HG02970 (cell line): ENCODE measurements around the gene KRTAP6-2.

Experiments
- ATAC-seq: cut with Tn5 transposase; IDR thresholded peaks from one replicate; pipeline ENCODE4 v1.9.1; 2021; ENCODE audit warnings: mild to moderate bottlenecking, moderate library complexity, moderate number of reproducible peaks; ENCODE audit not compliant: unreplicated experiment, low FRiP score

Gene KRTAP6-2

DNA sequence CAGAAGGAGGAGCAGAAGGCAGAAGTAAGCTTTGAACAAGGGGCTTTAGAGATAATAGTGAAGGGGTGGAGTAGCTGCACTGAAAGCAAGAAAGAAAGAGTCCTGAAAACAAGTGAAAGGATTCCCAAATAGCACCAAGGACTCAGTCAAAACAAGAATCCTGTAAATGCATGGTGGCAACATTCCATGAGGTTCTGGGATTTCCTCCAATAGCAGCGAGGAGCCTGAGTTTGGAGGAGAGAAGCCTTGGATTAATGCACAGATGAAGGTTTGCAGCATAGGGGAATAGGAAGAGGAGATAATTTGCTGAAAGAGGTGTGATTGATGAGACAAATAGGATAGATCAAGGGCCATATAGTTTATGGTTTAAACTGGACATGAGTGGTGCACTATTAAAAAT is 19.4 kb downstream of the KRTAP6-2 start:
- no peak for ATAC-seq

DNA sequence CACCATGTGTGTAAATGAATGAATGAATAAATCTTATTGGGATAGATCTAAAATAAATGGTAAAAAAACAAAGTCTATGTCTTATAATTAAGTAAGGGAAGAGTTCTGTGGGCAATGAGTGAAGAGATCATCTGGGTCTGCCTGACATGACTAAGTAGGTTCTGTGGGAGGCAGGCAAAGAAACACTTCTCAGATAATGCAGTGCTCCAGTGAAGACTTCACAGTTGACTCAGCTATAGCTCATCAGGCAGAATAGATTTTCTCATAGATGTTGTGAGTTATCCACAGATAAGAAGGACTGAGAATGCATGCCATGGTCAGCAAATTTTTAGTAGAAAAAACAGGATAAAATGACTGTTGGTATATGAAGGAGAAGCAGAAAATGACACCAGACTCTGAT is 20.9 kb downstream of the KRTAP6-2 start:
- ATAC-seq, result no peak

DNA sequence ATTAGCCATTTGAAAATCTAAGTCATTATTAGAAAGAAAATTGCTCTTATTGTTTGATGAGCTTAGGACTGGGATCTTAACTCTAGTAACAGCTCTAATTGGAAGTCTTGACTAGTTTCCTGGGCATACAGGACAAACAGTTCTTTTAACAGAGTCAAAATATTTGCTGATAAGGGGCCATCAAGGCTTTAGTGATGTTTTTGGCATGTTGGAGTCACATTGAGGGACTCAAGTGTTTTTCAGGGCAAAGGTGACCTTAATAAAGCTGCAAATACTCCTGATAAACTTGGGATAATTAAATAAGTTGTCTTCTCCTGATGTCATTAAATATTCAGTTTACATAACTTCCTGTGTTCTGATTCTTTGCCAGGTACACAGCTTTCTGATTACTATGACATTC is 31.1 kb downstream of the KRTAP6-2 start:
- no peak for ATAC-seq

DNA sequence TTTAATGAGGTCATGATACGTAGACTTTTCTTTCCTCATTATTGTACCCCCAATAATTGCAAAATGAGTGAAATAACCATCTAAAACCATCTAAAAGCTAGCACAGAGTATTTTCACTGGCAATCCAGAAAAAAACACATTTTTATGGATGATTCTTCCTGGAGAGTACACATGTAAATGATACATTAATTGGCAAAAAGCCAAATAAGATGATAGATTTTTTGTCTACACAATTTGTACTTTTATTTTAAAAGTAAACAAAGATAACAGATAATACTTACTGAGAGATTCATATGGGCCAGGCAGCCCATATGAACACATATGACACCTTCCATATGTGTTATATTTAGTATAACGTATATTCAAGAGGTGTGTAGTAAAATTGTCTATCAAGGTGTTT is 35.1 kb downstream of the KRTAP6-2 start:
- ATAC-seq, result no peak

DNA sequence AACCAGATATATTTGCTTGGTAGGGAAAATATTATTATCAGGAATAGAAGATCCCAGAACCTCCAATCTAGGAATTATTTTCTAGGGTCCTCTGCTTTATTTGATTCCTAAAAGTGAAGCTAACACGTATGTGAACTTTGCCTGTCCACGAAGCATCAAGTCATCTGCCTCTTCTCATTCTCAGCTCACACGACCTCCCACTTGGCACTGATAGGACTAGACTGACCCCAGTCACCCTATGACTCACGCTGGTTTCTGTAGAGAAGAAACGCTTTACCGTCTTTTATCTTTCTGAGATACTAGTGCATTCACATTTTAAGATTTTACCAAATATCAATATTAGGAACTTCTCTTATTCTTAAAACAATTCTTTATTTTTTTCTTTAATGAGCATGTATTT is 35.6 kb downstream of the KRTAP6-2 start:
- no peak for ATAC-seq

DNA sequence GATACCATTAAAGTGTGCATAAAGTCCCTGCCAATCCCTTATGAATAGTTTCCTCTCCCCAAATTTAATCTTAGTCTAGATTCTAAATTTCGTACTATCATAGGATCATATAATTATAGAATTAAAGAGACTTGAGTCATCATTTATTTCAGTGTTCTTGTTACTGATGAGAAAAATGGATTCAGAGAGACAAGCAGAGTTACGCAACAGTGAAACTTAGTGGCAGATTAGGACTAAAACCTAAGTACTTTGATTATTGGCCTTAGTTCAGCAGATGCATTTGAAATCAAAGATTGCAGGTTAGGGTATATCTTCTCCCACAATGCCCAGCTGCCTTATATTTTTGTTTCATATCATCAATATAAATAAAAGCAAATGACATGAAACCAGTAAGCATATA is 36.7 kb downstream of the KRTAP6-2 start:
- ATAC-seq, result no peak

DNA sequence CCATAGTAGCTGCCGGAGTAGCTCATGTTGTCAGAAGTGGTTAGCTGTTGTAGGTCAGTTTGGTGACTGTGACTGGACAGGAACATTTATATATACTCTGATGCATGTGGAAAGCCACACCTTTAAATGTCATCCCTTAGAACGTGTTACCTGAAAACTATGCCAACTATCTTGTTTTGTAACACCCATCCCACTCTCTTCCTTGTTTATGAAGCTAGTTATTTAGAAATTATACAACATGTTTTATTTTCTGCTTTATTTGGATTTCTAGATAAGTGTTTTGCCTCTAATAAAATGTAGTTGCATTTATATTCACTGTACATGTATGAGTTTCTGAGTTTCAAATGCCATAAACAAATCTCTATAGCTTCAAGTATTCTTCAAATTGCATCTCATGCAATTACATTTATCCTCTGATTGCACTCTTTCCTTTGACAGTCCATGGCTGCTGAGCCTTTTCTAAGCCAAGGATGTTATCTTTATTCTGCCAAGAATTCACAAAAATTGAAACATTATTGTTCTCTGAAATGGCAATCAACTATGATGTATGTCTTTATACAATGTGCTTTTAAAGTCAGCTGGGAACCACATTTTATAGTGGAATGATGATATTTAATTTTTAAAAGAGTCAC is 37.3 kb downstream of the KRTAP6-2 start, which contains the start of gene KRTAP19-7:
KRTAP19-7 (minus strand) TSS at position 51 of the 632 bp plus-strand sequence; CDS start at position 26, 25 bp downstream.
- no peak for ATAC-seq

DNA sequence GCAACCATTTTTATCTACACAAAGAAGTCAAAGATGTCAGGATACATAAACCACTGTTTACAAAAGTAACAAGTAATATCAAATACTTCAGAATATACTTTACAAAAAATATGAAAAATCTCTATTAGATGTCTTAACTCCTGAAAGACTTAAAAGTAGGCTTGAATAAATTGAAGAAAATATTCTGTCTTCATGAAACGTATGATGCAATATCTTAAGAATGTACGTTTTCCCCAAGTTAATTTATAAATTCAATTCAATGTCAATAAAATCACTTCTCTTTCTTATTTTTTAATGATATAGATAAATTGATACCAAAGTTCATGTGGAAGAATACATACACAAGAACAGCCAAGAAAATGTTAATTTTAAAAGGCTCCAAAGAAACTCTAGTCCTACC is 43.6 kb downstream of the KRTAP6-2 start:
- ATAC-seq, result no peak

DNA sequence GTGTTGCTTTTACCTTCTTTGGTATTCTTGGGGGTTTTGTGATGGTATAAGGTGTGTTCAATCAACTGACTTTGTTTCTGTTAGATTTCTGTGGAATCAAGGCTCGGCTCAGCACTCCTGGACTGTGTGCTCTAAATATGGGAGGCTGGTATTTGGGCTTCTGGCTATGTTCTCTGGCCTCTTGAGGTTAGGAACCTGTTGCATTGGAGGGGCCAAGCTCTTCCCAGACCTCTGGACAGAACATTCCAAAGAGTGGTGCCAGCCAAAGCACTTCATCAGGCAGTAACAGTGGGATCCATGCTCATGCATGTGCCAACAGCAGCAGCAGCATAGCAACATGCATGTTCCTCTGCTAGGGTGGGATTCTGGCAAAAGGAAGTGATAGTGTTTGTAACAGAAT is 45.9 kb downstream of the KRTAP6-2 start:
- ATAC-seq, result no peak
